ENCODE measurements around the gene WDR93.

WDR93 gene

DNA sequence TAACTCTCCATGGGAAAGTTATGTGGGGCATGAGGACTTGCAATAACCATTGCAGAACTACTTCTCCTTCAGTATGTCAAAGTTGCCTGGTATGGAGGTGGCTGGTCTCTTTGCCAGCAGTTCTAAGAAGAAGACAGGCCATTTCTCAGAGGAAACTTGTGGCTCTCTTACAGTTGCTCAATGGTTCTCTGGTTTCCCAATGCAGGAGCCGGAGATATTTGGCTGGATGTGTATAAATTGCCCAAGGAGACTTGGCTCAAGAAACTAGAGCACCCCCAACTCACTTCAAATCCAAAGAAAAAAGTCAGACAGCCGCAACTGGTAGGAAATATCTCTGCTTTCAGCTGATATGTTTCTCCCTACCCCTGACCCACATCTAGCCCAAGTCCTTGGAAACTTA lies 24.2 kb downstream of the WDR93 start:
- Histone ChIP-seq H3K4me2 (ENCODE audit: low read depth, low read length) (no peak overlapping the region), H3K9me2 (replicated peaks; ENCODE audit: insufficient read depth, low read length) (no peaks in the 10 kb centered on the region), H3K4me3 (ENCODE audit: low read length) (no peak overlapping the region), H3K4me1 (ENCODE audit: low read length) (no peaks in the 10 kb centered on the region), H3F3A (ENCODE audit: insufficient read depth, low read length) (no peaks in the 10 kb centered on the region), H3K79me2 (ENCODE audit: low read length) (no peaks in the 10 kb centered on the region), H4K20me1 (ENCODE audit: insufficient read depth, low read length) (no peaks in the 10 kb centered on the region), H3K9ac (ENCODE audit: low read length) (no peak overlapping the region), H3K27ac (ENCODE audit: low read length) (no peak overlapping the region), H2AFZ (ENCODE audit: low read length) (no peak overlapping the region), H3K36me3 (replicated peaks; ENCODE audit: insufficient read depth, low read length) (no peaks in the 10 kb centered on the region), H3K27me3 (replicated peaks; ENCODE audit: insufficient read depth, low read length) (no peaks in the 10 kb centered on the region), H3K9me3 (replicated peaks; ENCODE audit: insufficient read depth, low read length) (no peaks in the 10 kb centered on the region)
- DNase-seq: no peak
- TF ChIP-seq EZH2phosphoT487 (IDR thresholded peaks at IDR 0.05; ENCODE audit: low read length) (no peak), EZH2 (optimal IDR thresholded peaks at IDR 0.05; ENCODE audit: low read depth, low read length) (no peak)
- TF ChIP-seq, protein P1, sequence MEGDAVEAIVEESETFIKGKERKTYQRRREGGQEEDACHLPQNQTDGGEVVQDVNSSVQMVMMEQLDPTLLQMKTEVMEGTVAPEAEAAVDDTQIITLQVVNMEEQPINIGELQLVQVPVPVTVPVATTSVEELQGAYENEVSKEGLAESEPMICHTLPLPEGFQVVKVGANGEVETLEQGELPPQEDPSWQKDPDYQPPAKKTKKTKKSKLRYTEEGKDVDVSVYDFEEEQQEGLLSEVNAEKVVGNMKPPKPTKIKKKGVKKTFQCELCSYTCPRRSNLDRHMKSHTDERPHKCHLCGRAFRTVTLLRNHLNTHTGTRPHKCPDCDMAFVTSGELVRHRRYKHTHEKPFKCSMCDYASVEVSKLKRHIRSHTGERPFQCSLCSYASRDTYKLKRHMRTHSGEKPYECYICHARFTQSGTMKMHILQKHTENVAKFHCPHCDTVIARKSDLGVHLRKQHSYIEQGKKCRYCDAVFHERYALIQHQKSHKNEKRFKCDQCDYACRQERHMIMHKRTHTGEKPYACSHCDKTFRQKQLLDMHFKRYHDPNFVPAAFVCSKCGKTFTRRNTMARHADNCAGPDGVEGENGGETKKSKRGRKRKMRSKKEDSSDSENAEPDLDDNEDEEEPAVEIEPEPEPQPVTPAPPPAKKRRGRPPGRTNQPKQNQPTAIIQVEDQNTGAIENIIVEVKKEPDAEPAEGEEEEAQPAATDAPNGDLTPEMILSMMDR (IDR thresholded peaks at IDR 0.05; ENCODE audit: low read length): no peak

DNA sequence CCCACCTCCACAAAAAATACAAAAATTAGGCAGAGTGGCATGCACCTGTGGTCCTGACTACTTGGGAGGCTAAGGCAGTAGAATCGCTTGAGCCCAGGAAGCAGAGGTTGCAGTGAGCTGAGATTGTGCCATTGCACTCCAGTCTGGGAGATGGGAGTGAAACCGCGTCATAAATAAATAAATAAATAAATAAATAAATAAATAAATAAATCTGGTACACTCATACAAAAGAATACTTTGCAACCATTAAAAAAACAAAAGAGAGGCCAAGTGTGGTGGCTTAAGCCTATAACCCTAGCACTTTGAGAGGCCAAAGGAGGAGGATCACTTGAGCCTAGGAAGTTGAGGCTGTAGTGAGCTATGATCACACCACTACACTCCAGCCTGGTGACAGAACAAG lies 32.4 kb downstream of the WDR93 start:
- Histone ChIP-seq H3F3A (ENCODE audit: insufficient read depth, low read length) (no peaks in the 10 kb centered on the region), H3K9ac (ENCODE audit: low read length) (no peak overlapping the region), H3K9me3 (replicated peaks; ENCODE audit: insufficient read depth, low read length) (no peaks in the 10 kb centered on the region), H2AFZ (ENCODE audit: low read length) (no peak overlapping the region), H3K4me3 (ENCODE audit: low read length) (no peak overlapping the region), H3K9me2 (replicated peaks; ENCODE audit: insufficient read depth, low read length) (no peaks in the 10 kb centered on the region), H3K36me3 (replicated peaks; ENCODE audit: insufficient read depth, low read length) (no peaks in the 10 kb centered on the region), H3K4me1 (ENCODE audit: low read length) (no peaks in the 10 kb centered on the region), H3K27ac (ENCODE audit: low read length) (no peak overlapping the region), H3K4me2 (ENCODE audit: low read depth, low read length) (no peak overlapping the region), H4K20me1 (ENCODE audit: insufficient read depth, low read length) (no peaks in the 10 kb centered on the region), H3K27me3 (replicated peaks; ENCODE audit: insufficient read depth, low read length) (no peaks in the 10 kb centered on the region), H3K79me2 (ENCODE audit: low read length) (no peaks in the 10 kb centered on the region)
- TF ChIP-seq, protein P1 (IDR thresholded peaks at IDR 0.05; ENCODE audit: low read length): no peak
- TF ChIP-seq EZH2phosphoT487 (IDR thresholded peaks at IDR 0.05; ENCODE audit: low read length) (no peak), EZH2 (optimal IDR thresholded peaks at IDR 0.05; ENCODE audit: low read depth, low read length) (no peak)
- DNase-seq: no peak

DNA sequence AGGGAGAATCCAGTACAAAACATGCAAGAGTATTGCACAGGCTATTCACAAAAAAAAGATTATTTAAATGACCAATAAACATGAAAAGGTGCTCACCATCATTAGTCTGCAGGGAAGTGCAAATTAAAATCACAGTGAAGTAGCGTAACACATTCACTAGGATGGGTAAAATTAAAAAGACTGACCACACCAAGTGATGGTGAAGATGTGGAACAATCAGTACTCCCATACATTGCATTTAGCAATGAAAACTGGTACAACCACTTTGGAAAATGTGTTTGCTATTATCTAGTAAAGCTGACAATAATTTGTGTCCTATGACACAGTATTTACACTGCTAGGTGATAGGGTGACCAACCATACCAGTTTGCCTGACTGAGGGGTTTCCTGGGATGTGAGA lies 34.0 kb downstream of the WDR93 start:
- no peak overlapping the region for H3K27ac ChIP-seq (ENCODE audit: low read length)
- TF ChIP-seq EZH2phosphoT487 (IDR thresholded peaks at IDR 0.05; ENCODE audit: low read length) (no peak), EZH2 (optimal IDR thresholded peaks at IDR 0.05; ENCODE audit: low read depth, low read length) (no peak)
- TF ChIP-seq, protein P1 (IDR thresholded peaks at IDR 0.05; ENCODE audit: low read length): no peak
- H3K4me1 ChIP-seq (ENCODE audit: low read length): no peaks in the 10 kb centered on the region
- DNase-seq: no peak
- H3K36me3 ChIP-seq (replicated peaks; ENCODE audit: insufficient read depth, low read length): no peaks in the 10 kb centered on the region
- H3K27me3 ChIP-seq (replicated peaks; ENCODE audit: insufficient read depth, low read length): no peaks in the 10 kb centered on the region
- H3K9ac ChIP-seq (ENCODE audit: low read length): no peak overlapping the region
- no peaks in the 10 kb centered on the region for H3K9me2 ChIP-seq (replicated peaks; ENCODE audit: insufficient read depth, low read length)
- H3K4me3 ChIP-seq (ENCODE audit: low read length): no peak overlapping the region
- H3K79me2 ChIP-seq (ENCODE audit: low read length): no peaks in the 10 kb centered on the region
- H3K4me2 ChIP-seq (ENCODE audit: low read depth, low read length): no peak overlapping the region
- no peak overlapping the region for H2AFZ ChIP-seq (ENCODE audit: low read length)
- H3K9me3 ChIP-seq (replicated peaks; ENCODE audit: insufficient read depth, low read length): no peaks in the 10 kb centered on the region
- H3F3A ChIP-seq (ENCODE audit: insufficient read depth, low read length): no peaks in the 10 kb centered on the region
- no peaks in the 10 kb centered on the region for H4K20me1 ChIP-seq (ENCODE audit: insufficient read depth, low read length)

Data from MM.1S (cell line).